Fibroblast of the aortic adventitia (primary cell): ENCODE results near the gene PLXNA4. TPM values are rescaled to one million over a fixed set of nuclear protein-coding genes. Genes with fewer than 3 reads are reported as not detected.
A peak's percentile ranks its signal among the peaks of the same experiment; 100 is the strongest.

Experiments
- DNase-seq: peaks from one replicate; pipeline ENCODE4 v3.0.0-alpha.2; 2010; ENCODE audit warnings: low read depth
- H3K4me3 ChIP-seq: 2 replicates; pipeline ENCODE4 v1.5.1; 2011; ENCODE audit warnings: low read depth, mild to moderate bottlenecking, control low read depth, low read length, moderate library complexity
- CTCF ChIP-seq: IDR thresholded peaks from 2 replicates; pipeline ENCODE4 v1.5.1; 2011; ENCODE audit warnings: mild to moderate bottlenecking, low read length, control low read depth, inconsistent platforms; ENCODE audit not compliant: insufficient read depth
- total RNA-seq: library from RNA; depleted of rRNA; stranded (reverse); fragments of >200 nt; gene quantifications from 2 replicates; pipeline ENCODE4 v1.2.3, GENCODE V29; 2012; ENCODE audit warnings: low replicate concordance

The PLXNA4 gene
- total RNA-seq, 1 donor: 3.0 TPM

GRCh38 chr7:132437730-132438129 is 138.5 kb downstream of the PLXNA4 start:
- TF ChIP-seq CTCF: no peak
- no peak overlapping the region for H3K4me3 ChIP-seq
- DNase-seq: no peak

GRCh38 chr7:132436121-132436520 is 140.1 kb downstream of the PLXNA4 start:
- no peak for DNase-seq
- TF ChIP-seq CTCF: no peak

DNA sequence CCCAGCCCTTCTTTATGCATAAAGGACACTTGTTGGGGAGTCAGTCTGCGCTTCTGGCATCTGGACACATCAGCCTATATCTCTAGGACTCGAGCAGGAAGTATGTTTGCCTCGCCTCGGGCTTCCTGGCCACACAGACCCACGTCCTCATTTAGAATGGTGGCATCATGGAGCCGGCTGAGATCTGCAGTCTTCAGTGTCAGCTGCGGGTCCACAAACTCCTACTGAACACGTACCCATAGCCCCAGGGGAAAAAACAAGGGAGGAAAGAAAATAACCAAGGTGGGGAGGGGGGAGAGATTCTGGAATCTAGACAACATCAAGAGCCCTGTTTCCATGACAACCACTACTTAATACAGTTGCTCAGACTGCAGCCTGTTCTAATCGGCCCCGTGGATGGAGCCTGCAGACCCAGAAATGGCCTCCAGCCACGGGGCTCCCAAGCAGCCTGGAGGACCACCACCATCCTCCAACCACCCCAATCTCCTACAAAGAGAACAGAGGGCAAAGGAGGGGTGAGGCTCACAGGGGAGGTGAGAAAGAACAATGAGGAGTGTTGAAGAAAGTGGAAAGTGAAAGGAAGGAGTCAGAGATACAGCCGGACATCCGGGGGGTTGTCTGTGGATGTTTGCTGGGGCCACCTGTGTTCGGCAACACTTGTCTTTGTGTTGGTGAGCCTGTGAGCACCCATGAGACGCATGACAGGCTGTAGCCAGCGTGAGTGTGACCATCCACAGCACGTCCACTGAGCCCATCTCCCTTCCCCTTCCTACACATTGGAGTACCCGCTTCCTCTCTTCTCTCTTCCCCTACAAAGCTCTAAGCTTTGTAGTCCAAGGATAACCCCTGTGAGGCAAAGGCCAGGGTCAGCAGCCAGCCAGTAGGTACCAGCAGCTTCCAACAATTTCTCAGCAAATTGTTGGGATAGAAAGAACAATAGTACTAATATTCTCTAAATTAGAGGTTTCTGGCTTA is 141.0 kb downstream of the PLXNA4 start:
- H3K4me3 ChIP-seq: no peak overlapping the region
- no peak for TF ChIP-seq CTCF
- no peak for DNase-seq

More at GRCh38 chr7:132436121-132436520, 140.1 kb downstream of the PLXNA4 start:
- no peak overlapping the region for H3K4me3 ChIP-seq

GRCh38 chr7:132434041-132434440 is 142.2 kb downstream of the PLXNA4 start:
- TF ChIP-seq CTCF: no peak
- no peak for DNase-seq
- H3K4me3 ChIP-seq: no peak overlapping the region

GRCh38 chr7:132433301-132433700 is 143.0 kb downstream of the PLXNA4 start:
- no peak for DNase-seq
- no peak for TF ChIP-seq CTCF
- no peak overlapping the region for H3K4me3 ChIP-seq

- peak; percentile 96 for DNase-seq
- no peak overlapping the region for H3K4me3 ChIP-seq
- no peak for TF ChIP-seq CTCF
These were observed 145.1 kb downstream of the PLXNA4 start for GRCh38 chr7:132430861-132431822.
